ENCODE data around the gene TTBK2.

- TF ChIP-seq CTCF (IDR thresholded peaks at IDR 0.05) (no peak), EZH2 (IDR thresholded peaks at IDR 0.05; ENCODE audit: borderline replicate concordance, insufficient read depth, low read depth, low read length, poor library complexity, severe bottlenecking) (no peak)
These were observed 88.0 kb downstream of the TTBK2 start for GRCh38 chr15:42832576-42832975.

Data from B cell (primary cell).